Myocyte (in vitro differentiated cells): ENCODE measurements around the gene BCAP31. TPM values are rescaled to one million over a fixed set of nuclear protein-coding genes. Genes with fewer than 3 reads are reported as not detected.
A peak's percentile ranks its signal among the peaks of the same experiment; 100 is the strongest.
"Not testable (repeated sequence)": the region's sequence is repeated elsewhere in the genome, so short reads cannot be mapped to it uniquely, and the experiment has no call there.

Experiments
- DNase-seq: peaks from one replicate; pipeline ENCODE4 v3.0.0-alpha.2; 2012; ENCODE audit warnings: low read depth
- total RNA-seq: library from RNA; depleted of rRNA; stranded (reverse); fragments of >200 nt; gene quantifications from 2 replicates; pipeline ENCODE4 v1.2.3, GENCODE V29; 2014

Gene BCAP31
- total RNA-seq, 1 donor from 2014 or later, result 150 TPM

GRCh38 chrX:153736071-153736820, 12.1 kb upstream of the BCAP31 start:
- no peak for DNase-seq

- DNase-seq, result no peak
These were observed 11.1 kb upstream of the BCAP31 start for GRCh38 chrX:153735274-153735673.

GRCh38 chrX:153734871-153735270, 10.7 kb upstream of the BCAP31 start:
- DNase-seq, result no peak

GRCh38 chrX:153733651-153734240, 9.6 kb upstream of the BCAP31 start:
- DNase-seq, result no peak

- DNase-seq, result no peak
These were observed 8.2 kb upstream of the BCAP31 start for GRCh38 chrX:153732401-153732800.

GRCh38 chrX:153731845-153732215, 7.6 kb upstream of the BCAP31 start:
- no peak for DNase-seq

- DNase-seq, result no peak
These were observed 7.1 kb upstream of the BCAP31 start for GRCh38 chrX:153731117-153731844.

GRCh38 chrX:153730115-153730514, 5.9 kb upstream of the BCAP31 start:
- DNase-seq, result not testable (repeated sequence)

GRCh38 chrX:153728951-153729631, 4.9 kb upstream of the BCAP31 start:
- DNase-seq, result no peak

- DNase-seq, result no peak
These were observed 3.9 kb upstream of the BCAP31 start for GRCh38 chrX:153728095-153728494.

- peak; percentile 85 for DNase-seq
These were observed 3.1 kb upstream of the BCAP31 start for GRCh38 chrX:153727123-153727931.

- peak; percentile 88 for DNase-seq
These were observed 2.3 kb upstream of the BCAP31 start for GRCh38 chrX:153726286-153727122.

GRCh38 chrX:153725832-153726285, 1.7 kb upstream of the BCAP31 start:
- no peak for DNase-seq

- DNase-seq, result no peak
These were observed 1.0 kb upstream of the BCAP31 start for GRCh38 chrX:153725039-153725831.

GRCh38 chrX:153723351-153724251, 586 bp downstream of the BCAP31 start:
- DNase-seq, result no peak

GRCh38 chrX:153722704-153723350, 1.4 kb downstream of the BCAP31 start:
- no peak for DNase-seq

- DNase-seq, result no peak
These were observed 4.5 kb downstream of the BCAP31 start for GRCh38 chrX:153719701-153720100.
